Inflammatory macrophage (primary cell): Measurements from ENCODE around the gene MTRF1.
"Not testable (repeated sequence)": the region's sequence is repeated elsewhere in the genome, so short reads cannot be mapped to it uniquely, and the experiment has no call there.

Experiments
- DNase-seq, 2 donors: peaks; one replicate each; pipeline ENCODE4 v3.0.0-alpha.2; 2020 to 2022

MTRF1 gene

GRCh38 chr13:41222259-41222852, 41.0 kb downstream of the MTRF1 start:
- peak; percentile 53 to 56 for DNase-seq

DNA sequence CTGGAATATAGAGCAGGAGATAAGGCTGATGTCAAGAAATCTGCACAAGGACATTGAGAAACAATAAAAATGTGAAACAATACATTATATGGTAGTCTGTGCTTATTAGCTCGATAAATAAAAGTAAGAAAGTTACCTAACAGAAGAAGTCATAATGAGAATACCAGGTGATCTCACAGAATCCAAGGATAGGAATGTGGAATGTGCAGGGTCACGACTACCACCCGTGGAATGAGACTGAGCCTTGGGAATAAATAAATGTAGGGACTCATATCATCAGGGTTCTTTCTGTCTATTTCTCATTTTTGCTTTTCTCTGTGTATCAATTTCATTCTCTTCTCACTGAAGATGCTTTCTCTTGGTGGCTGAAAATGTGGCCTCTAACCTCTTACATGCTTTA, 43.0 kb downstream of the MTRF1 start:
- no peak for DNase-seq

DNA sequence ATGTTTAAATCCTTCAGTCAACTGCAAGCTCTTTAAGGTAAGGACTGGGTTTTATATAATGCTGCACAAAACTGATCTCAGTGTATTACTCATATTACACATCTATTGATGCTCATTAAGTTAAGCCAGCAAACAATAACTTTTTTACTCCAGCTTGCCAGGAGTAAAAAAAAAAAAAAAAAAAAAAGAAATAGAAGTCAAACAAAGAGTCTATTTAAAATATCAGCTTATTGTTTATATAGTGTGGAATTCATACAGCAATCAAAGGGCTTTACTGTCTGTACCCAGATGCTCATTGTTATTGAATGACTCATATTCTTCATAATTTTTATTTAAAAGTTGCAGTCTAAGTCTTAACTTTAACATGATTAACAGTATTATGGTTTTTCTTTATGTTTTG, 47.2 kb downstream of the MTRF1 start:
- DNase-seq: no peak

- DNase-seq: no peak
Measured at GRCh38 chr13:41213919-41214318, 49.5 kb downstream of the MTRF1 start.

DNA sequence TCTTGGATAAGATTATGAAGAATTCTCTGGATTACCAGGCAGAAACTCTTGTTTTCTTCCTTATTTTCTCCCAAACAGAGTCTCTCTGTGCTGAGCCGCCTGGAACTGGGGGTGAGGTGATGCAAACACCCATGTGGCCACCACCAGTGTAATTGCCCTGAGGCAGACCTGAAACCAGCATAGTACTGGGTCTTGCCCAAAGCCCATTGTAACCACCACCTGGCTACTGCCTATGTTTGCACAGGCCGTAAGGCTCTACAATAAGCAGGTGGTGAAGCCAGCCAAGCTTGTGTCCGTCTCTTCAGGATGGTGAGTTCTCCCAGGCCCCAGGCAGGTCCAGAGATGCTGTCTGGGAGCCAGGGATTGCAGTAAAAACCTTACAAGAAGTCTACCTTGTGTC, 50.1 kb downstream of the MTRF1 start:
- no peak for DNase-seq

GRCh38 chr13:41212881-41213280, 50.5 kb downstream of the MTRF1 start:
- no peak for DNase-seq

DNA sequence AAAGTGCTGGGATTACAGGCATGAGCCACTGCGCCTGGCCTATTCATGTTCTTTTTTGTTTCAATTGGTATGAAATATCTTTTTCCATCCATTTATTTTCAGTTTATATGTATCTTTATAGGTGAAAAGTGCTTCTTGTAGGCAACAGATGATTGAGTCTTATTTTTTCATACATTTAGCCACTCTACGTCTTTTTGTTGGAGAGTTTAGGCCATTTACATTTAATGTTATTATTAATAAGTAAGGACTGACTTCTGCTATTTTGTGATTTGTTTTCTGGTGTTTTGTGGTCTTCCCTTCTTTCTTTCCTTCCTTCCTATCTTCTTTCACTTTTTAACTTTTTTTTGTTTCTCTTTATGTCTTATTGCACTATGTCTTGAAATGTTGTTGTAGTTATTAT, 52.3 kb downstream of the MTRF1 start:
- no peak for DNase-seq

GRCh38 chr13:41206467-41206866, 56.9 kb downstream of the MTRF1 start:
- DNase-seq: no peak

DNA sequence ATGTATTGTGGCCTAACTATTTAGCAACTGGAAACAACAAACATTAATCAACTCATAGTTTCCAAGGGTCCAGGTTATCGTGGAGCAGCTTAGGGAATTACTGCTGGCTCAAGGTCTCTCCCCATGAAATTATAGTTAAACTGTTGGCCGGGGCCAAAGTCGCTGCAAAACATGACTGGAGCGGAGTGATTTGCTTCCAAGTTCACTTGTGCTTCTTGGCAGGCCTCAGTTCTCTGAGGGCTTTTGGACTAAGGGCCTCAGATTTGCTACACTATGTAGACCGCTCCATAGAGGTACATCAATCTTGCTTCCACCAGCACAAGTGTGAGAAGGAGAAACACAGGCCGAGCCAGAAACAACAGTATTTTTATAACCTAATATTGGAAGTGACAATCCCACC, 59.6 kb downstream of the MTRF1 start:
- DNase-seq: no peak

DNA sequence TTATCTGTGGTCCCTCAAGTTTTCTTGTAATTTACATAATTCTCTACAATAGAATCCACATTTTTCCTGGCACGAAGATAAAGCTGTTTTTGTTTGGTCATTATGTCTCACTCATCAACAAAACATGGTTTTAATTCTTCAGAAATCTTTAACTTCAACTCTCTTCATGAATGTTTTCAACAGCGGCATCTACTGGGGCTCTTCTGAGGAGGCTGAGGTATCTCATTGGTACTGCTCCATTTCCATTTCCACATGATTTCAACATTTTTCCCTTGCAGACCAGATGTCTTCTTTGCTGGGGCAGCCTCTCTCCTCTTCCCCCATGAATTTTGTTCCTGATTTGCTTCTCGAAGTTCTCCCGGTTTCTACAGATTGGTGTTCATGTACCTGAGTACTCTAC, 63.2 kb downstream of the MTRF1 start:
- DNase-seq: no peak

- peak; percentile 15 to 40 for DNase-seq
Measured at GRCh38 chr13:41199526-41199925, 63.9 kb downstream of the MTRF1 start.

GRCh38 chr13:41199079-41199478, 64.3 kb downstream of the MTRF1 start:
- no peak for DNase-seq

GRCh38 chr13:41196620-41197019, 66.8 kb downstream of the MTRF1 start:
- DNase-seq: no peak

DNA sequence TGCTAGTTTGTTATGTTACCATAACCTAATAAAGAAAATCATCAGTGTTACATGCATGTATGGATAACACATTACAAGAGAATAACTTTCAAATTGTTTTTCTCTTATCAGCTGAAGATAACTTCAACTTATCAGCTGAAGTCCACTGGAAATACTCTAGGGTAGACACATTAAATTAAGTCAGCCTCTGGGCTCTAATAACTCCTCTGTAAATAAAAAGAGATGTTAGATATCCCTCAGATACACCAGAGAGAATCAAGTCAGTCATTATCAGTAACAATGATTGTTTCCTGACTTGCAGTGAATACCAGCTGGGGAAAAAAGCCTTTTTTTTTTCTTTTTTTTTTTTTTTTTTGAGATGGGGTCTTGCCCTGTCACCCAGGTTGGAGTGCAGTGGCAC, 67.4 kb downstream of the MTRF1 start:
- DNase-seq: no peak

- DNase-seq: peak; percentile 96
Measured at GRCh38 chr13:41193919-41194824, 69.2 kb downstream of the MTRF1 start, which contains the start of gene KBTBD7. Gene KBTBD7 (minus strand): TSS chr13:41194569. CDS start chr13:41194257, 312 bp downstream.

DNA sequence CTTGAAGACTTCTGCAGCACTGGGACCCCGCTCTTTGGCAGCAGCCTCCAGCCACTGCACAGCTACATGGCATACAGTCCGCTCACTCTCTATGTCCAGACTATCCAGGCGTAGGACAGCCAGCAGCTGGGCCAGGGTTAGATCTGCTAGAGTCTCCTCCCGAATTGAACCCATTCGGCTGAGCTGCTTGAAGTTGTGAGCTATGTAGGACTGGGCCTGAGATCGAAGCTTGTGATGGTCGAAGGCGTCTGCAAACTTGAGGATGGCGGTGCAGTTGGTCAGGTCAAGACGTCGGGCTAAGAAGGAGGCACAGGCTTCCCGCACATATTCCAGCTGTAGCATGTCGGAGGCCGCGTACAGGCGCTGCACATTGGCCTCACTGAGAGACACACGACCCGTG, 69.9 kb downstream of the MTRF1 start:
- DNase-seq: no peak

DNA sequence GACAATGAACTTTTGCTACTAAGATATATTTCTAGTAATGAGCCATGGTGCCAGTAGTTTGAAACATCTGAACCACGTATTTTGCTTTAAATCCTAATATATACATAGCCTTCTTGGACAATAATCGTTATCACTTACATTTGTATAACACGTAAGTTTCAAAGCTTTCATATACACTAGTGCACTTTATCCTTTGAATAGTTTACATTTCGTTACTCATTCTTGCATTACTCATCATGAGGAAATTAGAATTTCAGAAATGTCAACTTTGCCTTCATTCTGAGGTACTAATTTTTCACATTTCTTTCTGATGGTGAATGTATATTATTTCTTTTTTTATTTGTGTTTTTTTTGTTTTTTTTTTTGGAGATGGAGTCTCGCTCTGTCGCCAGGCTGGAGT, 74.8 kb downstream of the MTRF1 start:
- no peak for DNase-seq

DNA sequence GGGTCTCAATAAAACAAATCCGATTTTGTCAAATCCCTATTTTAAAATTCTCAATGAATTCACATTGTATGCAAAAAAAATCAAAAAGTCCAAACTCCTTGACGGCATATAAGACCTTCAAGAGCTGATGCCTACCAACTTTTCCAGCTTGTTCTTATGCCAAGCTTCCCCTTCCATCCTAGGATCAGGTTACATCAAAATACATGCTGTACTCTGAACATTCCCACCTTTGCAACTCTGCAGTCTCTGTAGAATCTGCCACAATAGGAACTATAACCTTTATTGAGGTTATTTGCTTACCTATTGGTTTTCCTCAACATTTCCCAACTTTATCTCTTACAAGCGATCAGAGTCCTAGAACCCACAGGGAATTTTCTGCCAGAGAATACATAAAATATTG, 76.9 kb downstream of the MTRF1 start:
- no peak for DNase-seq

- DNase-seq: no peak
Measured at GRCh38 chr13:41182231-41182630, 81.1 kb downstream of the MTRF1 start.

DNA sequence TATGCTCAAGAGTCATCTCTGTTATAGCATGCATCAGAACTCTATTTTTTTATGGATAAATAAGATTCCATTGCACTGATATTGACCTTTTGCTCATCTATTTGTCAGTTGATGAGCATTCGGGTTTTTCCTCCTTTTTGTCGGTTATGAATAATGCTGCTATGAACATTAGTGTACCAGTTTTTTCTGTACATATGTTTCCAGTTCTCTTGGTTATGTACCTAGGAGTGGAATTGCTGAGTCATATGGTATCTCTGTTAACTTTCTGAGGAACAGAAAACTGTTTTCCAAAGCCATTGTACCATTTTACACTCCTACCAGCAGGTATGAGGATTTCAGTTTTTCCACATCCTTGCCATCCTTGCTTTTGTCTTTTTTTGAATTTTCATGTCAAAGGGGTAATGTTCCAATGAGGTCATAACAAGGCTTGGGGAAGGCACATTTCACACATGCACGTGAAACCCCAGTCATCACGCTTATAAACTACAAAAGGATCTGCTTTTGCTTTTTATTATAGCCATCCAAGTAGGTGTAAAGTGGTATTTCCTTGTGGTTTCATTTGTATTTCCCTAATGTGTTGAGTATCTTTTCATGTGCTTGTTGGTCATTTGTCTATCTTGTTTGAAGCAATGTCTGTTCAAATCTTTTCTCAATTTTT, 83.7 kb downstream of the MTRF1 start:
- no peak for DNase-seq

- DNase-seq: peak; percentile 21 to 57
Measured at GRCh38 chr13:41178040-41178439, 85.3 kb downstream of the MTRF1 start.

GRCh38 chr13:41177616-41178015, 85.8 kb downstream of the MTRF1 start:
- peak; percentile 63 to 84 for DNase-seq

DNA sequence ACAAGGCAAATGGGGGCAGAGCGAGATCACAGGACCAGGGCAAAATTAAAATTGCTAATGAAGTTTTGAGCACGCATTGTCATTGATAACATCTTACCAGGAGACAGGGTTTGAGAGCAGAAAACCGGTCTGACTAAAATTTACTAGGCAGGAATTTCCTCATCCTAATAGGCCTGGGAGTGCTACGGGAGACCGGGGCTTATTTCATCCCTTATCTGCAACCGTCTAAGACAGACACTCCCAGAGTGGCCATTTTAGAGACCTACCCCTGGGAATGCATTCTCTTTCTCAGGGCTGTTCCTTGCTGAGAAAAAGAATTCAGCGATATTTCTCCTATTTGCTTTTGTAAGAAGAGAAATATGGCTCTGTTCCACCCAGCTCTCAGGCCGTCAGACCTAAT, 87.8 kb downstream of the MTRF1 start:
- DNase-seq: not testable (repeated sequence)
